Endothelial cell of umbilical vein (primary cell): Measurements from ENCODE around the gene TSN.

Source experiments
- CTCF ChIP-seq, 2 donors: IDR thresholded peaks; 1 replicate in 1 of 2; 2 replicates in 1 of 2; pipeline ENCODE4 v1.5.1; 2011; ENCODE audit warnings: low read length in 2 of 2, mild to moderate bottlenecking in 2 of 2, moderate library complexity in 2 of 2, control low read depth in 1 of 2, inconsistent platforms in 1 of 2, low read depth in 1 of 2; ENCODE audit not compliant: insufficient read depth in 1 of 2; ENCODE audit errors: extremely low read depth in 1 of 2
- EZH2 ChIP-seq: IDR thresholded peaks from 2 replicates; pipeline ENCODE4 v1.6.1; 2012; ENCODE audit warnings: borderline replicate concordance, low read depth, mild to moderate bottlenecking, moderate library complexity, low read length, inconsistent platforms; ENCODE audit not compliant: severe bottlenecking
- MAX ChIP-seq: IDR thresholded peaks from 2 replicates; pipeline ENCODE4 v1.6.1; 2011; ENCODE audit not compliant: insufficient read depth, insufficient read length
- MYC ChIP-seq: IDR thresholded peaks from one replicate; pipeline ENCODE4 v1.6.1; 2011; ENCODE audit warnings: mild to moderate bottlenecking, low read depth, low read length
- POLR2A ChIP-seq: IDR thresholded peaks from 2 replicates; pipeline ENCODE4 v1.6.1; 2012; ENCODE audit warnings: low read depth, mild to moderate bottlenecking, control low read depth, low read length
- POLR2AphosphoS5 ChIP-seq: IDR thresholded peaks from 2 replicates; pipeline ENCODE4 v1.6.1; 2012; ENCODE audit warnings: low read depth, mild to moderate bottlenecking, control low read depth, low read length, moderate library complexity; ENCODE audit not compliant: insufficient read depth

- TF ChIP-seq CTCF (IDR thresholded peaks at IDR 0.05; ENCODE audit: extremely low read depth in 1 of 2, insufficient read depth in 1 of 2, low read depth in 1 of 2, low read length in 2 of 2): no peak
- TF ChIP-seq POLR2A: no peak
- TF ChIP-seq EZH2: no peak
- TF ChIP-seq MAX: no peak
- no peak for TF ChIP-seq POLR2AphosphoS5
- TF ChIP-seq MYC: no peak
These were observed 59.8 kb downstream of the TSN start for GRCh38 chr2:121815216-121815615.
